IPS-18c (cell line): ENCODE measurements around the gene DGKQ.
"Not testable (repeated sequence)": the region's sequence is repeated elsewhere in the genome, so short reads cannot be mapped to it uniquely, and the experiment has no call there.

Experiments used
- H3K4me3 ChIP-seq: 2 replicates; pipeline ENCODE4 v1.7.0; 2013; ENCODE audit warnings: low read depth, mild to moderate bottlenecking, low read length, moderate library complexity; ENCODE audit not compliant: insufficient read depth
- H3K9me3 ChIP-seq: one replicate; pipeline ENCODE4 v1.6.1; 2013; ENCODE audit warnings: mild to moderate bottlenecking, low read length, moderate library complexity; ENCODE audit not compliant: control insufficient read depth, insufficient read depth

Gene DGKQ

DNA sequence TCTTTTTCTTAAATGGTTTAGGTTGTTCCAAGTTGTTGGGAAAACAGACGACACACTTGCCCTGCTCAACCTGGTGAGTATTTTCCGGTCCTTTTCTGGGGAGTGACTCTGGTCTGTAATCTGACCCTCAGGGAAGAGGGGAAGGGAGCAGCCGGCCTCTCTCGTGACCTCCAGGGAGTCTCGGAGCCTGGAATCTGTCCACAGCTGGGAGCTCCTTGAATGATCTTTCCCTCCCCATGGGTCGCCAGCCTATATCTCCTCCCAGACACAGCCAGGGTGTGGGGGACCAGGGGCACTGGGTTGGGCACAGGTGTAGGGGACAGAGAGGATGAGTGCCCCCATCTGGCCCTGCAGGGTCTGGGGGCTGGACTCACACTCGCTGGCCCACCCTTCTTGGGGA is 22.2 kb downstream of the DGKQ start:
- no peak overlapping the region for H3K4me3 ChIP-seq
- H3K9me3 ChIP-seq, result no peaks in the 10 kb centered on the region

DNA sequence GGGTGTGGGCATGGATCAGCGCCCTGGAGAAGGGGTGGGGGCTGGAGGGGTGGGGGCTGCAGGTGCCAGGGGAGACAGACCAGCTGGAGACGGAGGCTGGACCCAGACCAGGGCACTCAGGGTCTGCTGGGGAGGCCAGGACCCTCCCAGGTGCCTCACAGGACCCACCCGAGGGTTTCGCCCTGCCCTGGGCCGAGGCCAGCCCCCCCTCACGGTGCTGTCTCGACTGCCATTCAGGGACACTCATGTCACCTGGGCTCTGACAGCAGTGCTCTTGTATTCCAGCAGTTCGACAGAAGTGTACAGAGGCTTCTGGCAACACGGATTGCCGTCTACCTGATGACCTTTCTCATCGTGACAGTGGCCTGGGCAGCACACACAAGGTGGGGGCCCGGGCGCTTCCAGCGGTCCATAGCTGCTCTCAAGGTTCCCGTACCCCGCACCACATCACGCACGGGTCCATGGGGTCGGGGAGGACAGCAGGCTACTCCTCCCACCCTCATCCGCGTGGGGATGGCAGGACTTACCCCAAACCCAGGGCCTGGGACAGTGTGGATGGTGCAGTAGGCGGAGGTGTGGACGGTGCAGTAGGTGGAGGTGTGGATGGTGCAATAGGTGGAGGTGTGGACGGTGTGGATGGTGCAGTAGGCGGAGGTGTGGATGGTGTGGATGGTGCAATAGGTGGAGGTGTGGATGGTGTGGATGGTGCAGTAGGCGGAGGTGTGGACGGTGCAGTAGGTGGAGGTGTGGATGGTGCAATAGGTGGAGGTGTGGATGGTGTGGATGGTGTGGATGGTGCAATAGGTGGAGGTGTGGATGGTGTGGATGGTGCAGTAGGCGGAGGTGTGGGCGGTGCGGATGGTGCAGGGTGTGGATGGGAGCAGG is 23.0 kb downstream of the DGKQ start:
- Histone ChIP-seq H3K9me3 (no peaks in the 10 kb centered on the region), H3K4me3 (no peak overlapping the region)

DNA sequence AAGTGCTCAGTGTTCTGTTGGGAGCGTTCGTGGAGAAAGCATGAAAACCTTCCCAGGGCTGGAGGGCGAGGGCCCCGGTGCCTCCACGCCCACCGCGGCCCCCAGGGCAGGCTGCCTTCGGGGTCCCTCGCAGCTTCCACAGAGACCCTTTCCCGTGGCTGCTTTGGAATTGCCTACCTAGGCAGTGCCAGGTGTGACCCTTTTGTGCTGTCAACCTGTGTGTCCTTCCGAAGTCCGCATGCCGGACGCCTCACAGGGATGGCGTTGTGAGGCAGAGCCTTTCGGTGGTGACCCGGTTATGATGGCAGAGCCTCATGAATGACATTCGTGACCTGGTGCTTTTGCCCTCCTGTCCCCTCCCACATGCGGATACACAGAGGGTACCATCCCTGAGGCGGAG is 23.7 kb downstream of the DGKQ start:
- Histone ChIP-seq H3K4me3 (no peak overlapping the region), H3K9me3 (no peaks in the 10 kb centered on the region)

DNA sequence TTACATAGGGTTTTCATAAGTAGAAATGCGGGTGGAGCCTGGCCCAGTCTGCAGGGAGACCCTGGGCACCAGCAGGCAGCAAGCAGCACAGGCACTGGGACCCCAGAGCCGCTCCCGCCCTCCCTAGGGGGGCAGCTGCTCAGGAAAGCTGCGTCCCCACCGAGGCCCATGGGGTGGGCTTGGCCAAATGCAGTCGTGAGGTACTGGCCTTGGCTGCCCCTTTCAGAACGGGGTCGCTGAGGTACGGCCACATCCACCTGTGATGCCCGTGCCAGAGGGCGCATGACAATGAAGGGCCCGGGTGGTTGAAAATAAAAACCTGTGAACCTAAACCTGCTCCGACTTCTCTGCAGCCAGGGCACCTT is 24.5 kb downstream of the DGKQ start:
- no peaks in the 10 kb centered on the region for H3K9me3 ChIP-seq
- H3K4me3 ChIP-seq, result no peak overlapping the region

GRCh38 chr4:948101-948935 is 25.1 kb downstream of the DGKQ start:
- no peak overlapping the region for H3K4me3 ChIP-seq
- H3K9me3 ChIP-seq, result no peaks in the 10 kb centered on the region

GRCh38 chr4:947491-947971 is 25.8 kb downstream of the DGKQ start:
- Histone ChIP-seq H3K9me3 (no peaks in the 10 kb centered on the region), H3K4me3 (no peak overlapping the region)

- Histone ChIP-seq H3K4me3 (no peak overlapping the region), H3K9me3 (no peaks in the 10 kb centered on the region)
Observed at GRCh38 chr4:946517-947471, 26.6 kb downstream of the DGKQ start.

- no peaks in the 10 kb centered on the region for H3K9me3 ChIP-seq
- no peak overlapping the region for H3K4me3 ChIP-seq
Observed at GRCh38 chr4:946103-946450, 27.3 kb downstream of the DGKQ start.

DNA sequence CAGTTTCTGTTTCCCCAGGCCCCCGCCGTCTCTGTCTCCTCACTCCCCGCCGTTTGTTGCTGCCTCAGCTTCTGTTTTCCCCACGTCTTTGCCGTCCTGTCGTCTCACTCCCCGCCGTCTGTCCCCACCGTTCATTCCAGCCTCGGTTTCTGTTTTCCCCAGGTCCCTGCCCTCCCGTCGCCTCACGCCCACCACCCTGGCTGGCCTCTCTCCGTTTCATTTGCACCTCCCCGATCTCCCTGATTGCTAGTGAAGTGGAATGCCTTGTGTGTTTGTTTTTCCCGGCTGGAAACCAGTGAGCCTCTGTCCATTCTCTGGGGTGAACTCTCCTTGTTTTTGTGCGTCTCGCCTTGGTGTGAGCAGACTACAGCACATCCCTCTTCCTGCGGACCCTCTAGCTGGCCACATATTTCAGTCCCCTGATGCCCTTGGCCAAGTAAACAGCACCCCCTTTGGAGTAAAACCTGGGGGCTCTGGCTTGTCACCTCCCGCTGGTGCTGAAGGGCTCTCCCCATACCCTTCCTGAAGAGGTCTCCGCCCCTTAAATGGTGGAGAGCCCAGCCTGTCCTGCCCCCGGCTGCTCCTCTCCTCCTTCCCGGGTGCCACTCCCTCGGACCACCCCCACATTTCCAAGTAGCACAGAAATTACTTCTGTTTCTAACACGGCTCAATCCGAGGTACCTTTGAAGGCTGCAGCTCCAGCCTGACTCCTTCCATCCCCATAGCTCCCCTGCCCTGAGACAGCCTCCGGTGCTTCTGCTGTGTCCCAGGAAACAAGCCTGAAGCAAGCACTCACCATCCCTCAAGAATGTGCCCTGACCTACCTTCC is 27.9 kb downstream of the DGKQ start:
- Histone ChIP-seq H3K4me3 (no peak overlapping the region; the same call in none of the 2 replicates), H3K9me3 (no peaks in the 10 kb centered on the region)

GRCh38 chr4:939508-939907 is 33.9 kb downstream of the DGKQ start:
- H3K9me3 ChIP-seq, H3K4me3 ChIP-seq: not testable (repeated sequence)

GRCh38 chr4:932713-933070 is 40.7 kb downstream of the DGKQ start:
- H3K4me3 ChIP-seq, result peak overlapping the region; percentile 96
- H3K9me3 ChIP-seq, result no peaks in the 10 kb centered on the region

DNA sequence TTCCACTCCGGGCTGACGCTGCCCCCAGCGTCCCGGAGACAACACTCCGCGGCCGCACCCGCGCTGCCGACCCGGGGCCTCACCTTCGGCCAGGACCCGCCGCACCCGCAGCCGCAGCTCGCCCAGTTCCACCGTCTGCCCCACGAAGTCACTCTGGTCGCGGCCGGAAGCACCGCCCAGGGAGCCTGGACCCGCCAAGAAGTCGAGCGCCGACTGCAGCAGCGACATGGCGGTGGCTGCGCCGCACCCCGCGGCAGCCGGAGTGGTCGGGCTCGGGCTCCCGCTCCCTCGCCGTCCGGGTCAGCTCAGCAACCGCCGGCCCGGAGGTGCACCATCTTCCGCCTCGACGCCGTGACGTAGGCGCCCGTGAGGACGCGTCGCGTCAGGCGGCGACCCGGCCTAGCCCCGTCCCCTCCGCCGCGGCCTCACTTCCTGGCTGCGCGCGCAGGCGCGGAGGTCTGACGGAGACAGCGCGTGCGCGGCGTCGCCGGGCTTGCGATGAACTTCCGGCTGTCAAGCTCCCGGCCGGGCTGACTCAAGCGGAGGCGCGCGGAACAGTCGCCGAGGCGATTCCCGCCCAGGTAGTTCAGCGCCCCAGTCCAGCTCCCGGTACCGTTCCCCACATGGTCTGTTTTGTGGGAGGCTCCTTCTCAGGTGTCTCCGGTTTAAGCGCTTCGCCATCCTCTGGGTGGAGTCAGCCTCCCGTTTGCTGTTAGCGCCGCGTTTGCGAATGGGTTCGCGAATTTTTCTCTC is 41.2 kb downstream of the DGKQ start, which contains the start of the genes GAK and TMEM175:
GAK (minus strand) TSS at position 357 of the 753 bp plus-strand sequence; CDS start at position 228, 129 bp downstream.
TMEM175 (plus strand) TSS at position 501 of the 753 bp plus-strand sequence. CDS start 15,280 bp downstream, outside the sequence.
- no peaks in the 10 kb centered on the region for H3K9me3 ChIP-seq
- H3K4me3 ChIP-seq, result peak within 1 kb of the TSS; percentile 96

DNA sequence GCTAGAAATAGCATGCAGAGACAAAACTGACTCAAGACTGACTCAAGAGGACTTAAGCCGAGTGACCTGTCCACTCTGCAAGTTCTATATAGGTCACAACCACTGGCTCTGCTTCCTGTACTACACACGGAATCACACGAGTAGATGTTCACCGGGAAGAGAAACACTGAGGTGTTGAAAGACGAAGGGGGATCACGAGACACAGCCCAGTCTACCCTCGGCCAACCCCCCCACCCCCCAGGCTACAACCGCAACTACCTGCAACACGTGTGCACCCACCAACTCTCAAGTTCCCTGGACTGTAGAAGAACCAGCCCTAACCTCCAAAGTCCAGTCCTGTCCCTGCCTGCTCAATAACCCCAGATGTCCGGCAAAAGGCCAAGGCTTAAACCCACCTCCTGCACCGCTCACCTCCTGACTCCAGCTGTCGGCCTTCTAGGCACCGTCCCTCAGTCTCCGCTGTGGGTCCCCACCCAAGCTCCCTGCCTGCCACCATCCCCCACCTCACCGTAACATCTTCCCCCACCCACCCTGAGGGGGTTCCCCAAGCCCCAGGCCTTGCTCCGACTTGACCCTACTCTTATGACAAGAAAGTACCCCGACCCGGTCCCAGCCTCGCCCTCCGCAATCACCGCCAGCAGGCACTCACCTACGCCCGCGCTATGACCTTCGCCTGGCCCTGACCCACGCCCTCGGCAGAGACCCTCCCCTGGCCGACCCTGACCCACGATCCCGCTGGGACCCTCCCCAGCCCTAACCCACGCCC is 42.0 kb downstream of the DGKQ start:
- peak overlapping the region; percentile 96 for H3K4me3 ChIP-seq
- no peaks in the 10 kb centered on the region for H3K9me3 ChIP-seq

GRCh38 chr4:930827-931193 is 42.6 kb downstream of the DGKQ start:
- H3K4me3 ChIP-seq, result peak overlapping the region; percentile 96; the same call in 1 of the 2 replicates

DNA sequence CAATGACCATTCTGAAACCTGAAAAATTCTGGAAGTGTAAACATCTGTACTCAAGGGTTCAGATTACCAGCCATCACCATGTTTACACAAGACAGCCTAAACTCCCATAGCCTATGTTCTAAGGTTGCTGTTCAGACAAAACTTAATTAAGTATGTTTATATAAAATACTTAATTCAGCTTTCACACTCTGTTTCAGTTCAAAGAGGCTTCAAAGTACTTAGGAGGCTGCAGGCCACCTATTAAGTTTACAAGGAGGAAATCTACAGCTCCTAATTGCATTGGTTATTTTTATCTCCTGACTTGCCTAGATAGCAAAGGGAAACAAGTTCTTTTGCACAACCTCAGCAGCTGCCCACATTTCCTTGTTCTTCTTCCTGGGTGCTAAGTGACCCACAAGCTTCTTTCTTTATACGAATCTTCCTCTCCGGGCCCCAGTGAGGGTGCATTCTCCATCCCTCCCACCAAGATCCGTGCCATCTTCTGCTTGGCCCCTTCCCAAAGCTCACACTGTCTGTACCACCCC is 43.3 kb downstream of the DGKQ start:
- Histone ChIP-seq H3K4me3 (no peak overlapping the region), H3K9me3 (no peaks in the 10 kb centered on the region)

More at GRCh38 chr4:930827-931193, 42.6 kb downstream of the DGKQ start:
- H3K9me3 ChIP-seq, result no peaks in the 10 kb centered on the region
